HCT116 (cell line): ENCODE data around the gene RNGTT. TPM values are rescaled to one million over a fixed set of nuclear protein-coding genes. Genes with fewer than 3 reads are reported as not detected.

ENCODE experiments used
- ATAC-seq: fragments of 200-7000 bp; cut with Tn5 transposase; 2 replicates; pipeline ENCODE4 v1.9.1; 2020; ENCODE audit warnings: mild to moderate bottlenecking, moderate library complexity
- BruUV-seq: library from RNA; stranded (reverse); fragments of 400-500 nt; replicated peaks from 2 replicates; lab custom pipeline; 2021; lab: Mats Ljungman, UMichigan
- CTCF ChIA-PET: fragments of 300-600 bp; sonication (Branson Sonifier 250); formaldehyde crosslinking; loops from one replicate; lab custom pipeline; 2021; ENCODE audit warnings: antibody characterized with exemption; lab: Charles Lee
- POLR2A ChIA-PET: fragments of 300-600, 350-600 bp; sonication (Branson Sonifier 250); formaldehyde crosslinking; loops from one replicate; lab custom pipeline; 2021; ENCODE audit warnings: antibody characterized with exemption; lab: Charles Lee
- RAD21 ChIA-PET, 2 experiments: fragments of 300-600 bp; sonication (Branson Sonifier 250); formaldehyde crosslinking; loops; one replicate each; lab custom pipeline; 2023; ENCODE audit warnings: low total read pairs in 2 of 2; ENCODE audit not compliant: uncharacterized antibody in 2 of 2, unreplicated experiment in 2 of 2, low non-redundant PET in 1 of 2; lab: Charles Lee
- DNase-seq: peaks from one replicate; pipeline ENCODE4 v3.0.0-alpha.2; 2010; ENCODE audit warnings: low read depth, low spot score
- H2AFZ ChIP-seq: fragments of 200-600 bp; shearing (Covaris generic), sonication (generic); 2 replicates; pipeline ENCODE4 v1.6.1; 2017; ENCODE audit warnings: low read depth, mixed run types, mixed read lengths, antibody characterized with exemption, low read length; ENCODE audit not compliant: poor library complexity, severe bottlenecking
- H3K27ac ChIP-seq: 2 replicates; pipeline ENCODE4 v1.5.1; 2012; ENCODE audit warnings: low read depth, low read length
- H3K27me3 ChIP-seq: fragments of 200-600 bp; sonication (generic); 2 replicates; pipeline ENCODE4 v1.6.1; 2016; ENCODE audit warnings: mixed run types, low read length, mixed read lengths; ENCODE audit not compliant: insufficient read depth
- H3K36me3 ChIP-seq, 2 experiments: fragments of 200-500 bp in 1 of 2; fragments of 200-600 bp in 1 of 2; sonication (Bioruptor generic) in 1 of 2; sonication (generic) in 1 of 2; 2 replicates each; pipeline versions ENCODE4 v1.5.1 to v1.6.1; 2014 to 2016; ENCODE audit warnings: low read length in 2 of 2, inconsistent platforms in 1 of 2, mixed read lengths in 1 of 2, mixed run types in 1 of 2; ENCODE audit not compliant: insufficient read depth in 2 of 2, control insufficient read depth in 1 of 2
- H3K4me1 ChIP-seq, 2 experiments: fragments of 200-600 bp in 1 of 2; sonication (generic) in 1 of 2; 2 replicates each; pipeline versions ENCODE4 v1.5.1 to v1.6.1; 2012 to 2017; ENCODE audit warnings: low read length in 2 of 2, inconsistent platforms in 1 of 2, mild to moderate bottlenecking in 1 of 2, mixed read lengths in 1 of 2, mixed run types in 1 of 2, moderate library complexity in 1 of 2; ENCODE audit not compliant: insufficient read depth in 2 of 2, control insufficient read depth in 1 of 2
- H3K4me2 ChIP-seq: fragments of 200-600 bp; sonication (generic); 2 replicates; pipeline ENCODE4 v1.6.1; 2017; ENCODE audit warnings: mixed run types, low read length, mixed read lengths
- H3K4me3 ChIP-seq, 2 experiments: fragments of 200-600 bp in 1 of 2; sonication (generic) in 1 of 2; replicated peaks in 1 of 2; 2 replicates each; pipeline ENCODE4 v1.5.1; 2011 to 2016; ENCODE audit warnings: low read length in 2 of 2, control low read depth in 1 of 2, low read depth in 1 of 2, mild to moderate bottlenecking in 1 of 2, mixed read lengths in 1 of 2, mixed run types in 1 of 2
- H3K79me2 ChIP-seq: fragments of 200-600 bp; sonication (generic); 2 replicates; pipeline ENCODE4 v1.6.1; 2017; ENCODE audit warnings: mild to moderate bottlenecking, mixed run types, low read length, moderate library complexity, mixed read lengths; ENCODE audit not compliant: insufficient read depth
- H3K9ac ChIP-seq: fragments of 200-600 bp; sonication (generic); 2 replicates; pipeline ENCODE4 v1.6.1; 2016; ENCODE audit warnings: low read length, mixed read lengths
- H3K9me2 ChIP-seq: fragments of 200-600 bp; sonication (generic), shearing (Covaris generic); 2 replicates; pipeline ENCODE4 v1.6.1; 2017; ENCODE audit warnings: mixed run types, mild to moderate bottlenecking, moderate library complexity; ENCODE audit not compliant: insufficient read depth
- H3K9me3 ChIP-seq, 2 experiments: fragments of 200-500 bp in 1 of 2; fragments of 200-600 bp in 1 of 2; sonication (Bioruptor generic) in 1 of 2; sonication (generic) in 1 of 2; 2 replicates each; pipeline ENCODE4 v1.6.1; 2014 to 2017; ENCODE audit warnings: low read length in 2 of 2, mixed read lengths in 2 of 2, inconsistent platforms in 1 of 2, low read depth in 1 of 2, mild to moderate bottlenecking in 1 of 2, mixed run types in 1 of 2, moderate library complexity in 1 of 2; ENCODE audit not compliant: control insufficient read depth in 1 of 2, insufficient read depth in 1 of 2
- H4K20me1 ChIP-seq: fragments of 200-600 bp; sonication (generic), shearing (Covaris generic); 2 replicates; pipeline ENCODE4 v1.6.1; 2017; ENCODE audit warnings: mixed run types, mild to moderate bottlenecking, moderate library complexity; ENCODE audit not compliant: insufficient read depth
- ATF3 ChIP-seq: IDR thresholded peaks from 2 replicates; pipeline ENCODE4 v1.6.1; 2012
- CBX3 ChIP-seq: IDR thresholded peaks from 2 replicates; pipeline ENCODE4 v1.6.1; 2012; ENCODE audit warnings: low read depth
- CEBPB ChIP-seq: IDR thresholded peaks from 2 replicates; pipeline ENCODE4 v1.6.1; 2012; ENCODE audit warnings: low read depth
- EGR1 ChIP-seq: IDR thresholded peaks from 2 replicates; pipeline ENCODE4 v1.6.1; 2012; ENCODE audit warnings: low read depth
- EZH2 ChIP-seq: fragments of 200-600 bp; sonication (generic); IDR thresholded peaks from 2 replicates; pipeline ENCODE4 v1.6.1; 2017; ENCODE audit warnings: antibody characterized with exemption, mixed run types
- EZH2phosphoT487 ChIP-seq: fragments of 200-600 bp; IDR thresholded peaks from 2 replicates; pipeline ENCODE4 v1.6.1; 2018; ENCODE audit warnings: antibody characterized with exemption, borderline replicate concordance
- FOSL1 ChIP-seq: IDR thresholded peaks from 2 replicates; pipeline ENCODE4 v1.6.1; 2012; ENCODE audit warnings: low read depth
- JUND ChIP-seq: IDR thresholded peaks from 2 replicates; pipeline ENCODE4 v1.6.1; 2012
- MAX ChIP-seq: IDR thresholded peaks from 2 replicates; pipeline ENCODE4 v1.6.1; 2012
- RAD21 ChIP-seq: IDR thresholded peaks from 2 replicates; pipeline ENCODE4 v1.6.1; 2012; ENCODE audit warnings: low read depth, mild to moderate bottlenecking
- SIN3A ChIP-seq: IDR thresholded peaks from 2 replicates; pipeline ENCODE4 v1.6.1; 2012; ENCODE audit warnings: low read depth
- SP1 ChIP-seq: IDR thresholded peaks from 2 replicates; pipeline ENCODE4 v1.6.1; 2012; ENCODE audit warnings: low read depth
- TCF7L2 ChIP-seq: IDR thresholded peaks from 2 replicates; pipeline ENCODE4 v1.7.0; 2011; ENCODE audit warnings: borderline replicate concordance, inconsistent platforms; ENCODE audit not compliant: insufficient read depth, insufficient read length; ENCODE audit errors: extremely low read depth
- YY1 ChIP-seq: IDR thresholded peaks from 2 replicates; pipeline ENCODE4 v1.6.1; 2011; ENCODE audit warnings: low read length, low read depth, moderate library complexity, mild to moderate bottlenecking; ENCODE audit not compliant: insufficient replicate concordance; ENCODE audit errors: extremely low read depth
- ZFX ChIP-seq: fragments of 450-650 bp; IDR thresholded peaks from 2 replicates; pipeline ENCODE4 v1.6.1; 2017
- ZNF274 ChIP-seq: fragments of 200-500 bp; sonication (Bioruptor generic); IDR thresholded peaks from 2 replicates; pipeline ENCODE4 v1.6.1; 2014; ENCODE audit warnings: mild to moderate bottlenecking, low read depth, low read length, inconsistent platforms
- intact Hi-C: fragments of 100-400 bp; cut with micrococcal nuclease; formaldehyde crosslinking; loops from 2 replicates; pipeline ENCODE4 v1.10.0; 2022
- total RNA-seq: library from RNA; stranded (reverse); gene quantifications from one replicate; pipeline ENCODE4 v1.2.1, GENCODE V29; 2021; ENCODE audit not compliant: unreplicated experiment

The RNGTT gene
- total RNA-seq, 1 experiment from 2014 or later = 23.0 TPM

- Histone ChIP-seq H3K4me3 (no peak overlapping the region), H3K9me2 (no peaks in the 10 kb centered on the region), H3K36me3 (no peaks in the 10 kb centered on the region)
- DNase-seq (no peak), ATAC-seq (no peak)
- no TSS peak for BruUV-seq
- POLR2A ChIA-PET = no interaction called here
- CTCF ChIA-PET = interaction anchor here (1.5 to 2.3 kb wide), 3 partner anchors 14 to 940 kb away, joined by 5 to 17 read pairs (median 5); no protein-coding TSS in a partner anchor
- TF ChIP-seq EZH2 = no peak
- no peak for TF ChIP-seq ATF3
- TF ChIP-seq CEBPB = no peak
- no peak for TF ChIP-seq YY1
- no peak for TF ChIP-seq SP1
- TF ChIP-seq FOSL1 = no peak
- TF ChIP-seq TCF7L2 = no peak
- TF ChIP-seq ZNF274 = no peak
- TF ChIP-seq JUND = no peak
- TF ChIP-seq EZH2phosphoT487 = no peak
- TF ChIP-seq EGR1 = no peak
- TF ChIP-seq MAX = no peak
- no peak for TF ChIP-seq CBX3
- TF ChIP-seq SIN3A = no peak
- TF ChIP-seq ZFX = no peak
- TF ChIP-seq RAD21 = no peak
- TF ChIP-seq, all 23 proteins: peak for 0
- intact Hi-C loops = loop anchor here (1.0 to 10.0 kb wide), 4 partner anchors 939 to 1803 kb away; no protein-coding TSS in a partner anchor
- Histone ChIP-seq H3K4me1 (peaks cover 0 to 8% of the 10 kb centered on the region in 2 experiments; a peak in 2 of 4 replicates), H2AFZ (no peak overlapping the region), H3K4me2 (no peak overlapping the region), H3K79me2 (no peaks in the 10 kb centered on the region), H3K9ac (no peak overlapping the region), H3K27ac (no peak overlapping the region), H4K20me1 (no peaks in the 10 kb centered on the region; the same call in 1 of the 2 replicates), H3K27me3 (no peaks in the 10 kb centered on the region), H3K9me3 (no peaks in the 10 kb centered on the region)
- RAD21 ChIA-PET = no interaction called here
Observed at GRCh38 chr6:88869263-88870020, 94.0 kb downstream of the RNGTT start.
